SK-N-SH (cell line): ENCODE data around the gene MAP2K2. TPM values are rescaled to one million over a fixed set of nuclear protein-coding genes. Genes with fewer than 3 reads are reported as not detected.

Experiments
- CTCF ChIA-PET: fragments of 300-600, 350-600 bp; formaldehyde crosslinking; extraction: SDS; loops from one replicate; lab custom pipeline; 2021; lab: Yijun Ruan, JAX
- POLR2A ChIA-PET: fragments of 350-600 bp; sonication (Branson Sonifier 250); formaldehyde crosslinking; extraction: SDS; loops from one replicate; lab custom pipeline; 2020; ENCODE audit warnings: antibody characterized with exemption, inconsistent platforms; lab: Yijun Ruan, JAX
- DNase-seq: peaks from one replicate; pipeline ENCODE4 v3.0.0; 2012
- H2AFZ ChIP-seq: fragments of 200-600 bp; sonication (generic); 2 replicates; pipeline ENCODE4 v1.8.1; 2016; ENCODE audit warnings: antibody characterized with exemption, mild to moderate bottlenecking, low read depth
- H3F3A ChIP-seq: fragments of 200-600 bp; sonication (generic); replicated peaks from 2 replicates; pipeline ENCODE3; 2016; ENCODE audit warnings: antibody characterized with exemption, mild to moderate bottlenecking; ENCODE audit not compliant: insufficient read depth
- H3K27ac ChIP-seq, 2 experiments: fragments of 200-500 bp in 1 of 2; fragments of 200-600 bp in 1 of 2; sonication (Bioruptor generic) in 1 of 2; sonication (generic), shearing (Covaris generic) in 1 of 2; 2 replicates each; pipeline versions ENCODE4 v1.5.1 to v1.6.1; 2014 to 2016; ENCODE audit warnings: low read depth in 2 of 2, inconsistent platforms in 1 of 2, low read length in 1 of 2, mild to moderate bottlenecking in 1 of 2, mixed read lengths in 1 of 2
- H3K27me3 ChIP-seq: fragments of 200-600 bp; sonication (generic), shearing (Covaris generic); 2 replicates; pipeline ENCODE4 v1.6.1; 2016; ENCODE audit warnings: mixed run types; ENCODE audit not compliant: insufficient read depth
- H3K36me3 ChIP-seq, 2 experiments: fragments of 200-500 bp in 1 of 2; fragments of 200-600 bp in 1 of 2; sonication (Bioruptor generic) in 1 of 2; sonication (generic) in 1 of 2; replicated peaks in 1 of 2; 2 replicates each; pipeline versions ENCODE3 to v1.5.1; 2014 to 2016; ENCODE audit warnings: low read length in 1 of 2, mild to moderate bottlenecking in 1 of 2; ENCODE audit not compliant: insufficient read depth in 2 of 2, control insufficient read depth in 1 of 2
- H3K4me1 ChIP-seq, 2 experiments: fragments of 200-500 bp in 1 of 2; fragments of 200-600 bp in 1 of 2; sonication (Bioruptor generic) in 1 of 2; sonication (generic), shearing (Covaris generic) in 1 of 2; 2 replicates each; pipeline versions ENCODE4 v1.5.1 to v1.6.1; 2014 to 2016; ENCODE audit warnings: low read depth in 1 of 2, low read length in 1 of 2, mixed run types in 1 of 2; ENCODE audit not compliant: insufficient read depth in 2 of 2, control insufficient read depth in 1 of 2
- H3K4me2 ChIP-seq: fragments of 200-600 bp; sonication (generic), shearing (Covaris generic); 2 replicates; pipeline ENCODE4 v1.6.1; 2017; ENCODE audit warnings: mixed run types
- H3K4me3 ChIP-seq, 2 experiments: fragments of 200-500 bp in 1 of 2; fragments of 200-600 bp in 1 of 2; sonication (Bioruptor generic) in 1 of 2; sonication (generic), shearing (Covaris generic) in 1 of 2; 2 replicates each; pipeline versions ENCODE4 v1.5.1 to v1.8.1; 2014 to 2016; ENCODE audit warnings: low read depth in 2 of 2, inconsistent platforms in 1 of 2, low read length in 1 of 2, mild to moderate bottlenecking in 1 of 2, mixed read lengths in 1 of 2, moderate library complexity in 1 of 2
- H3K79me2 ChIP-seq: fragments of 200-600 bp; sonication (generic); 2 replicates; pipeline ENCODE4 v1.8.1; 2017; ENCODE audit warnings: mild to moderate bottlenecking; ENCODE audit not compliant: insufficient read depth
- H3K9ac ChIP-seq: fragments of 200-600 bp; sonication (generic); 2 replicates; pipeline ENCODE4 v1.6.1; 2017; ENCODE audit warnings: mixed run types
- H3K9me2 ChIP-seq: fragments of 200-600 bp; sonication (generic); 2 replicates; pipeline ENCODE4 v1.6.1; 2017; ENCODE audit warnings: mixed run types
- H3K9me3 ChIP-seq: fragments of 200-600 bp; sonication (generic); 2 replicates; pipeline ENCODE4 v1.6.1; 2017; ENCODE audit warnings: mixed run types, mild to moderate bottlenecking, moderate library complexity
- H4K20me1 ChIP-seq: fragments of 200-600 bp; sonication (generic); 2 replicates; pipeline ENCODE4 v1.6.1; 2017; ENCODE audit warnings: mild to moderate bottlenecking, mixed run types; ENCODE audit not compliant: insufficient read depth
- EP300 ChIP-seq, 2 experiments: IDR thresholded peaks; 2 replicates each; pipeline versions ENCODE4 v1.4.0 to v1.6.1; 2012; ENCODE audit warnings: borderline replicate concordance in 1 of 2, low read depth in 1 of 2, low read length in 1 of 2
- EZH2phosphoT487 ChIP-seq: fragments of 200-600 bp; sonication (generic); IDR thresholded peaks from 2 replicates; pipeline ENCODE4 v1.6.1; 2017; ENCODE audit warnings: low read depth, mixed run types, mild to moderate bottlenecking, antibody characterized with exemption, moderate library complexity, borderline replicate concordance
- FOXJ3 ChIP-seq: sonication (generic); formaldehyde crosslinking; IDR thresholded peaks from 2 replicates; pipeline ENCODE4 v1.5.1; 2020; ENCODE audit warnings: mild to moderate bottlenecking, missing genetic modification reagents
- FOXM1 ChIP-seq: IDR thresholded peaks from 2 replicates; pipeline ENCODE4 v1.4.0; 2012; ENCODE audit warnings: low read depth, mild to moderate bottlenecking
- GABPA ChIP-seq: IDR thresholded peaks from 2 replicates; pipeline ENCODE4 v1.4.0; 2012; ENCODE audit warnings: low read depth, mild to moderate bottlenecking
- JUND ChIP-seq: IDR thresholded peaks from 2 replicates; pipeline ENCODE4 v1.4.0; 2012
- MEF2A ChIP-seq: IDR thresholded peaks from 2 replicates; pipeline ENCODE4 v1.4.0; 2012; ENCODE audit warnings: low read depth, borderline replicate concordance
- MXI1 ChIP-seq: IDR thresholded peaks from 2 replicates; pipeline ENCODE4 v1.6.1; 2012; ENCODE audit warnings: mild to moderate bottlenecking, low read depth, low read length, improper control_type of control experiment
- NRF1 ChIP-seq: IDR thresholded peaks from 2 replicates; pipeline ENCODE4 v1.6.1; 2012; ENCODE audit warnings: low read depth, mild to moderate bottlenecking, low read length
- RXRA ChIP-seq: IDR thresholded peaks from 2 replicates; pipeline ENCODE4 v1.4.0; 2012; ENCODE audit warnings: low read depth, mild to moderate bottlenecking, borderline replicate concordance
- TCF12 ChIP-seq: IDR thresholded peaks from 2 replicates; pipeline ENCODE4 v1.4.0; 2012
- YY1 ChIP-seq: IDR thresholded peaks from 2 replicates; pipeline ENCODE4 v1.4.0; 2012; ENCODE audit warnings: low read depth, mild to moderate bottlenecking
- WGBS: methylation state at CpG from one replicate; pipeline ENCODE4 v1.1.6; 2017; ENCODE audit warnings: low lambda C conversion rate; 5-methylcytosine and 5-hydroxymethylcytosine counted together
- polyA plus RNA-seq, 3 experiments: library from polyadenylated mRNA; depleted of rRNA; stranded (reverse); fragments of >200 nt; gene quantifications; 2 replicates each; pipeline ENCODE4 v1.2.3, GENCODE V29; 2012
- TF ChIP-seq, protein P1 (sequence below): fragments of 200-600 bp; sonication (generic); IDR thresholded peaks from 2 replicates; pipeline ENCODE4 v1.6.1; 2017; ENCODE audit warnings: antibody characterized with exemption, mild to moderate bottlenecking, moderate library complexity
- TF ChIP-seq, protein P2 (sequence below): IDR thresholded peaks from 2 replicates; pipeline ENCODE4 v1.4.0; 2012; ENCODE audit warnings: low read depth
- TF ChIP-seq, protein P3 (sequence below): IDR thresholded peaks from 2 replicates; pipeline ENCODE4 v1.6.1; 2012; ENCODE audit warnings: mild to moderate bottlenecking, low read depth, low read length, moderate library complexity
- TF ChIP-seq, protein P4 (sequence below): IDR thresholded peaks from 2 replicates; pipeline ENCODE4; 2012
- TF ChIP-seq, protein P5 (sequence below): IDR thresholded peaks from 2 replicates; pipeline ENCODE4 v1.4.0; 2012; ENCODE audit warnings: low read depth, borderline replicate concordance

MAP2K2 gene
- polyA plus RNA-seq, 1 of the 3 experiments (the other 2 are of a cell fraction): 114 TPM

DNA sequence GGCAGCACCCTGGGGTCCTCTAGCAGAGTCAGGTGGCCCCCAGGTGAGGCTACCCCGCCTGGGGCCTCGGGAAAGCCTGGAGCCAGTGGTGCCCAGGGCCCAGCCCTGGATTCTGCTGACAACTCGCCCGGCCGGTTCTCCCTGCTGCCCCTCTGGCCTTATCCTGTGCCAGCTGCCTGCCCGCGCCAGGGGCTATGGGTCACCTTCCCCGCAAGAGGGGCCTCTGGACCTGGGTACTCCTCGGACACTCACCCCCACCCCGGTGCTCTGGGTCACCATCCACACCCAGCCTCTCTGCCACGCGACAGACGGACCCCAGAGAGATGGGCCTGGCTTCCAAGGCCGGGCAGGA is 81.2 kb downstream of the MAP2K2 start:
- Histone ChIP-seq H3F3A (peaks cover 15% of the 10 kb centered on the region), H3K4me1 (no peaks in the 10 kb centered on the region), H3K9me2 (no peaks in the 10 kb centered on the region), H3K27ac (no peak overlapping the region; a peak in 1 of 4 replicates), H3K79me2 (peaks cover 46% of the 10 kb centered on the region), H4K20me1 (peaks cover 67% of the 10 kb centered on the region), H2AFZ (no peak overlapping the region), H3K9ac (no peak overlapping the region), H3K27me3 (no peaks in the 10 kb centered on the region), H3K36me3 (peaks cover 4 to 18% of the 10 kb centered on the region in 2 experiments), H3K4me3 (no peak overlapping the region), H3K4me2 (no peak overlapping the region), H3K9me3 (no peaks in the 10 kb centered on the region)
- POLR2A ChIA-PET: no interaction called here
- CTCF ChIA-PET: no interaction called here
- WGBS: 93% methylated on average over 4 of the region's 14 CpGs
- no peak for TF ChIP-seq NRF1
- TF ChIP-seq YY1: no peak
- TF ChIP-seq, protein P1, sequence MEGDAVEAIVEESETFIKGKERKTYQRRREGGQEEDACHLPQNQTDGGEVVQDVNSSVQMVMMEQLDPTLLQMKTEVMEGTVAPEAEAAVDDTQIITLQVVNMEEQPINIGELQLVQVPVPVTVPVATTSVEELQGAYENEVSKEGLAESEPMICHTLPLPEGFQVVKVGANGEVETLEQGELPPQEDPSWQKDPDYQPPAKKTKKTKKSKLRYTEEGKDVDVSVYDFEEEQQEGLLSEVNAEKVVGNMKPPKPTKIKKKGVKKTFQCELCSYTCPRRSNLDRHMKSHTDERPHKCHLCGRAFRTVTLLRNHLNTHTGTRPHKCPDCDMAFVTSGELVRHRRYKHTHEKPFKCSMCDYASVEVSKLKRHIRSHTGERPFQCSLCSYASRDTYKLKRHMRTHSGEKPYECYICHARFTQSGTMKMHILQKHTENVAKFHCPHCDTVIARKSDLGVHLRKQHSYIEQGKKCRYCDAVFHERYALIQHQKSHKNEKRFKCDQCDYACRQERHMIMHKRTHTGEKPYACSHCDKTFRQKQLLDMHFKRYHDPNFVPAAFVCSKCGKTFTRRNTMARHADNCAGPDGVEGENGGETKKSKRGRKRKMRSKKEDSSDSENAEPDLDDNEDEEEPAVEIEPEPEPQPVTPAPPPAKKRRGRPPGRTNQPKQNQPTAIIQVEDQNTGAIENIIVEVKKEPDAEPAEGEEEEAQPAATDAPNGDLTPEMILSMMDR: no peak
- no peak for TF ChIP-seq FOXJ3 (CRISPR knock-in tag)
- TF ChIP-seq, protein P2, sequence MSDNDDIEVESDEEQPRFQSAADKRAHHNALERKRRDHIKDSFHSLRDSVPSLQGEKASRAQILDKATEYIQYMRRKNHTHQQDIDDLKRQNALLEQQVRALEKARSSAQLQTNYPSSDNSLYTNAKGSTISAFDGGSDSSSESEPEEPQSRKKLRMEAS: no peak
- TF ChIP-seq JUND: no peak
- TF ChIP-seq GABPA: no peak
- TF ChIP-seq, protein P3, sequence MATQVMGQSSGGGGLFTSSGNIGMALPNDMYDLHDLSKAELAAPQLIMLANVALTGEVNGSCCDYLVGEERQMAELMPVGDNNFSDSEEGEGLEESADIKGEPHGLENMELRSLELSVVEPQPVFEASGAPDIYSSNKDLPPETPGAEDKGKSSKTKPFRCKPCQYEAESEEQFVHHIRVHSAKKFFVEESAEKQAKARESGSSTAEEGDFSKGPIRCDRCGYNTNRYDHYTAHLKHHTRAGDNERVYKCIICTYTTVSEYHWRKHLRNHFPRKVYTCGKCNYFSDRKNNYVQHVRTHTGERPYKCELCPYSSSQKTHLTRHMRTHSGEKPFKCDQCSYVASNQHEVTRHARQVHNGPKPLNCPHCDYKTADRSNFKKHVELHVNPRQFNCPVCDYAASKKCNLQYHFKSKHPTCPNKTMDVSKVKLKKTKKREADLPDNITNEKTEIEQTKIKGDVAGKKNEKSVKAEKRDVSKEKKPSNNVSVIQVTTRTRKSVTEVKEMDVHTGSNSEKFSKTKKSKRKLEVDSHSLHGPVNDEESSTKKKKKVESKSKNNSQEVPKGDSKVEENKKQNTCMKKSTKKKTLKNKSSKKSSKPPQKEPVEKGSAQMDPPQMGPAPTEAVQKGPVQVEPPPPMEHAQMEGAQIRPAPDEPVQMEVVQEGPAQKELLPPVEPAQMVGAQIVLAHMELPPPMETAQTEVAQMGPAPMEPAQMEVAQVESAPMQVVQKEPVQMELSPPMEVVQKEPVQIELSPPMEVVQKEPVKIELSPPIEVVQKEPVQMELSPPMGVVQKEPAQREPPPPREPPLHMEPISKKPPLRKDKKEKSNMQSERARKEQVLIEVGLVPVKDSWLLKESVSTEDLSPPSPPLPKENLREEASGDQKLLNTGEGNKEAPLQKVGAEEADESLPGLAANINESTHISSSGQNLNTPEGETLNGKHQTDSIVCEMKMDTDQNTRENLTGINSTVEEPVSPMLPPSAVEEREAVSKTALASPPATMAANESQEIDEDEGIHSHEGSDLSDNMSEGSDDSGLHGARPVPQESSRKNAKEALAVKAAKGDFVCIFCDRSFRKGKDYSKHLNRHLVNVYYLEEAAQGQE: no peak
- TF ChIP-seq, protein P4, sequence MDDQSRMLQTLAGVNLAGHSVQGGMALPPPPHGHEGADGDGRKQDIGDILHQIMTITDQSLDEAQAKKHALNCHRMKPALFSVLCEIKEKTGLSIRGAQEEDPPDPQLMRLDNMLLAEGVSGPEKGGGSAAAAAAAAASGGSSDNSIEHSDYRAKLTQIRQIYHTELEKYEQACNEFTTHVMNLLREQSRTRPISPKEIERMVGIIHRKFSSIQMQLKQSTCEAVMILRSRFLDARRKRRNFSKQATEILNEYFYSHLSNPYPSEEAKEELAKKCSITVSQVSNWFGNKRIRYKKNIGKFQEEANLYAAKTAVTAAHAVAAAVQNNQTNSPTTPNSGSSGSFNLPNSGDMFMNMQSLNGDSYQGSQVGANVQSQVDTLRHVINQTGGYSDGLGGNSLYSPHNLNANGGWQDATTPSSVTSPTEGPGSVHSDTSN: no peak
- no peak for TF ChIP-seq MXI1
- TF ChIP-seq, protein P5, sequence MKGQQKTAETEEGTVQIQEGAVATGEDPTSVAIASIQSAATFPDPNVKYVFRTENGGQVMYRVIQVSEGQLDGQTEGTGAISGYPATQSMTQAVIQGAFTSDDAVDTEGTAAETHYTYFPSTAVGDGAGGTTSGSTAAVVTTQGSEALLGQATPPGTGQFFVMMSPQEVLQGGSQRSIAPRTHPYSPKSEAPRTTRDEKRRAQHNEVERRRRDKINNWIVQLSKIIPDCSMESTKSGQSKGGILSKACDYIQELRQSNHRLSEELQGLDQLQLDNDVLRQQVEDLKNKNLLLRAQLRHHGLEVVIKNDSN: no peak
- TF ChIP-seq EZH2phosphoT487: no peak
- TF ChIP-seq EP300 (IDR thresholded peaks at IDR 0.05; ENCODE audit: borderline replicate concordance in 1 of 2, low read depth in 1 of 2, low read length in 1 of 2): no peak
- TF ChIP-seq RXRA: no peak
- no peak for TF ChIP-seq TCF12
- TF ChIP-seq FOXM1: no peak
- TF ChIP-seq MEF2A: no peak
- DNase-seq: no peak
